HG03108 (cell line): ENCODE results near the gene KCNK4.

Experiments
- ATAC-seq: cut with Tn5 transposase; IDR thresholded peaks from one replicate; pipeline ENCODE4 v1.9.1; 2021; ENCODE audit warnings: moderate library complexity; ENCODE audit not compliant: unreplicated experiment

KCNK4 gene

DNA sequence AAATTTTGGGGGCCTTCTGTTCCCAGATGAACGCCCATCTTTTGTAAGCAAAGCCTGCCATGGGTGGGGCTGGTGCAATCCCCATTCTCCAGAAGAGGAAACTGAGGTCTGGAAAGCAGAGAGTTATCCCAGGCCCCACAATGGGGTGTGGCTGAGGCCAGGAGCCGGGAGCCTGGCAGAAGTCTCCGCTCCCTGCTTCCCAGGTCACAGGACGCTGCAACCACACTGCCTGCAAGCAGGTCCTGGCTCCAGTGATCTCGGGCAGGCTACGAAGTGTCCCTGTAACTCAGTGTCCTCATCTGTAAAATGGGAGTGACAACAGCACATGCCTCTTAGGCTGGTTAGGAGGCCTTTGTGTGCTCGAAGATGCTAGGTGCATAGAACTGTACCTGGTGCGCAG is 38.1 kb upstream of the KCNK4 start:
- ATAC-seq: no peak

DNA sequence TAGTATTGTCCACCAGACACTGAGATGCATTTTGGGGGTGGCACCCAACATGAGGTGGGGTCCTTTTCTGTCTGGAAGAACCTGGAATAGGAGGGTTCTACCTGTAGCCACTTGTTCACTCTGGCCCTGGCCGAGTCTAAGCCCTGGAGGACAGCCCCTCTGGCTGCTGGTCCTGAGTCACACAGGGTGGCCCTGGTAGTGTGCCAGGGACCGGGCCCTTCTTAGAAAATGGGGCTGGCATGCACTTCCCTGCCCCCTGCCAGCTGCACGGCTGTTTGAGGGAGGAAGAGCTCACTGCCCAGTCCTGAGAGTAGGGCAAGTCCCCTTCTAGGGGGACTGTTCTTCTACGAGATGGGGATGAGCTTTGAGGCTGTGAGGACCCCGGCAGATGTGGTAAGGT is 37.6 kb upstream of the KCNK4 start:
- ATAC-seq: no peak

DNA sequence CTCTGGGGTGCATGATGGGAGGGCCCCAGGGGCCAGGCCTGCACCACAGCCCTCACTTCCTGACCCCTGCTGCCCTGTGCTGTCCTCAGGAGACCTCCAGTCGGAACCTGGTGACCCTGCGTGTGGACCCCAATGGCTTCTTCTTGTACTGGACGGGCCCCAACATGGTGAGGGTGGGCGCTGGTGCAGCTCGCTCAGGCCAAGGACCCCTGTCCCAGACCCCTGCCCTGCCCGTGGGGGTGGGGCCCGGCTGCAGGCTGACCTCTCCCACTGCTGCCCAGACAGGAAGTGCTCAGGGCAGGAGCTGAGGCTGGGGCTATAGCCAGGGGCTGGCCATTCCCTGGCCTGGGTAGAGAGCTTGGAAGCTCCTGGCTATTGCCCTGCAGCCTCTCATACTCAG is 36.8 kb upstream of the KCNK4 start:
- ATAC-seq: no peak

DNA sequence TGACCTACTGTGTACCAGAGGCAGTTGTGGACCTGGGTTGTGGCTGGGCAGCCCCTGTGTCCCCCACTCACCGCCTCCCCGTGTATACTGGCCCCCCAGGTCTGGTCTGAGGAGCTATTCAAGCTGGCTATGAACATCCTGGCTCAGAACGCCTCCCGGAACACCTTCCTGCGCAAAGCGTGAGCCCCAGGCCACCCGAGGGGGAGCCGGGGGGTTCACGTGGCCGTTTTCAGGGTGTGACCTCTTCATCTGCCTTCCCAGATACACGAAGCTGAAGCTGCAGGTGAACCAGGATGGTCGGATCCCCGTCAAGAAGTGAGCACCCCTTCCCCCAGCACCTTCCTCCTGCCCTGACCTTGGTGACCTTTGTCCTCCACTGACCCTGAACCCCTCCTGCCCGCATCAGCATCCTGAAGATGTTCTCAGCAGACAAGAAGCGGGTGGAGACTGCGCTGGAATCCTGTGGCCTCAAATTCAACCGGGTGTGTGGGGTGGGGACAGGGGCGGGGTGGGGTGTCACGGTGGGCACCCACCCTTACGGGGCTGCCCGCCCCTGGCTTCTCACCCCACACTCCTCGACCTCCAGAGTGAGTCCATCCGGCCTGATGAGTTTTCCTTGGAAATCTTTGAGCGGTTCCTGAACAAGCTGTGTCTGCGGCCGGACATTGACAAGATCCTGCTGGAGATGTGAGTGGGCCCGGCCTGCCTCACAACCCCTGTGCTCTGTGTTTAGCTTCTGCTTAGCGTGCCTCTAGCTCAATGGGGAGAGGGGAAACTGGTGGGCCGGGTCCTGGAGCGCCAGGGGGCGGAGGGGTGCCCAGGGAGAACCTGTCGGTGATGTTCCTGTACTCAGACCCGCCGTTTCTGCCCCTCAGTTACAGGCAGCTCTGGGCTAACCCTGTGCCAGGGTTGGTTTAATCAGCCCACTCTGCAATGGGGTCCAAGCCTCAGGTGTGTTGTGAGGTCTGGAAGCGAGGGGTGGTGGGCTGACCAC is 35.7 kb upstream of the KCNK4 start:
- ATAC-seq: no peak

DNA sequence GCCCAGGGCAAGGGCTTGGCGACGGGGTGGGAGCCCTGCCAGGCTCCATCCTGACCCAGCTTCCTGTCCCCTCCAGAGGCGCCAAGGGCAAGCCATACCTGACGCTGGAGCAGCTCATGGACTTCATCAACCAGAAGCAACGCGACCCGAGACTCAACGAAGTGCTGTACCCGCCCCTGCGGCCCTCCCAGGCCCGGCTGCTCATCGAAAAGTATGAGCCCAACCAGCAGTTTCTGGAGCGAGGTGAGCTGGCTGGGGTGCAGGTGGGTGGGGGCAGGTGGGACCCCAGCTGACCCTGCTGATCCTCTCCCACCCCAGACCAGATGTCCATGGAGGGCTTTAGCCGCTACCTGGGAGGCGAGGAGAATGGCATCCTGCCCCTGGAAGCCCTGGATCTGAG is 34.8 kb upstream of the KCNK4 start:
- ATAC-seq: no peak

DNA sequence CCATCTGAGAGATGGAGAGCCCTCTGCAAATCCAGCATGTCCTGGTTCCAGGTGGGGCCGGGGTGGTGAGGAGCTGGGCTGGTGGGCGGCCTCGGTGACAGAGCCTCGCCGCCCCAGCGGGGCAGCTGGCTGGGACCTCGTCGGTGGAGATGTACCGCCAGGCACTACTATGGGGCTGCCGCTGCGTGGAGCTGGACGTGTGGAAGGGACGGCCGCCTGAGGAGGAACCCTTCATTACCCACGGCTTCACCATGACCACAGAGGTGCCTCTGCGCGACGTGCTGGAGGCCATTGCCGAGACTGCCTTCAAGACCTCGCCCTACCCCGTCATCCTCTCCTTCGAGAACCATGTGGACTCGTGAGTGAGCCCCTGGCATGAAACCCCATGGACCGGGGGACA is 32.7 kb upstream of the KCNK4 start:
- ATAC-seq: no peak

DNA sequence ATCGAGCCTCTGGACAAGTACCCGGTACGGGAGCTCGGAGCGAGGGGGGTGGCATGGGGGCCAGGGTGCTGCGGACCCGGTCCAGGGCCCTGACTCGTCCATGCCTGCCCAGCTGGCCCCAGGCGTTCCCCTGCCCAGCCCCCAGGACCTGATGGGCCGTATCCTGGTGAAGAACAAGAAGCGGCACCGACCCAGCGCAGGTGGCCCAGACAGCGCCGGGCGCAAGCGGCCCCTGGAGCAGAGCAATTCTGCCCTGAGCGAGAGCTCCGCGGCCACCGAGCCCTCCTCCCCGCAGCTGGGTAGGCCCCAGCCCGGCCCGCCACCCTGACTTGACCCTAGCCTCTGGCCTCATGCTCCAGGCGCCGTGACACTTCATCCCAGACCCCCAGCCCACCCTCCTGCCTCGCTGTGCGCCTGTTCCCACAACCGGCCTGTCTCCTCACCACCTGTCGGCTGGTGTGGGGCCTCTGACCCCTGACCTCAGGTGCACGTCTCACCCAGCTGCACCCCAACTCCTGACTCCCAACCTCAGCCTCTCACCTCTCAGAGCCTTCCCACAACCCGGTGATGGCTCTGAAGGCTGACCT is 32.1 kb upstream of the KCNK4 start:
- ATAC-seq: no peak

DNA sequence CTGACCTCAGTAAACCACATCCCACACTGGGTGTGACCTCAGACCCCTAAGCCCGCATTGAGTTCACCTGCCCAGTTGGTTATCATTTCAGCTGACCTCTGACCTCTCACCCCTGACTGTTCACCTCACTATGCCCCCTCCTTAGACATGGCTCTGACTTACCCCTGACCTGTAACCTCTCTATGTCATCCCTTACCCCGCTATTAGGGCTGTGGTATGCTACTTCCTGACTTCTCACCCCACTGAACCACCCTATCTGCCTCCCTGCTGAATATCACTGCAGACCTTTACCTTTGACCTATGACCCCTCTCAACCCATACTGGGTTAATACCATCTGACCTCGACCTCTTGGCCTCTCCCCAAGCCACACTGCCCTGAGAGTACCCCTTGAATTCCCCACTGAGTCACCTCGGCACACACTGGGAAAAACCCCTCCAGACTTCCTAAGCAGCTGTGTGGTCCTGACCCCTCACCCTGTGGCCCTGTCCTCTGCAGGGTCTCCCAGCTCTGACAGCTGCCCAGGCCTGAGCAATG is 31.5 kb upstream of the KCNK4 start:
- ATAC-seq: no peak

DNA sequence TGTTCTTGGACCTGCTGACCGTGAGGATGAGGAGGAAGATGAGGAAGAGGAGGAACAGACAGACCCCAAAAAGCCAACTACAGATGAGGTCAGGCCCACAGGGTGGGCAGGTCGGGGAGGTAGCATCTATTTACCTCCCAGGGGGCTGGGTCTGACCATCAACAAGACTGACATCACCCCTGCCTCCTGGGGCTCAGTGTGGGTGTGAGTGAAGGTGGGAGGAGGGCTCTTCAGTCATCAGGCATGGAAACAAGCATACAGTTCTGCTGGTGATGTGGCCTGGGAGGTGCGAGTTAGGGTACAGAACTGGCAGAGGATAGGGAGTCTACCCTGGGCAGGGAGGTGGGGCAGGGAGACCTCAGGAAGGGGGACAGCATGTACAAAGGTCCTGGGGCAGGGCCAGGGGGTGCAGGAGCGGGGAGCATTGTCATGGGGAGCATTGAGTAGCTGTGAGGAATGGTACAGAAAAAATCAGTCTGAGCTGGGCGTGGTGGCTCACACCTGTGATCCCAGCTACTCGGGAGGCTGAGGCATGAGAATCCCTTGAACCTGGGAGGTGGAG is 30.9 kb upstream of the KCNK4 start:
- ATAC-seq: no peak

DNA sequence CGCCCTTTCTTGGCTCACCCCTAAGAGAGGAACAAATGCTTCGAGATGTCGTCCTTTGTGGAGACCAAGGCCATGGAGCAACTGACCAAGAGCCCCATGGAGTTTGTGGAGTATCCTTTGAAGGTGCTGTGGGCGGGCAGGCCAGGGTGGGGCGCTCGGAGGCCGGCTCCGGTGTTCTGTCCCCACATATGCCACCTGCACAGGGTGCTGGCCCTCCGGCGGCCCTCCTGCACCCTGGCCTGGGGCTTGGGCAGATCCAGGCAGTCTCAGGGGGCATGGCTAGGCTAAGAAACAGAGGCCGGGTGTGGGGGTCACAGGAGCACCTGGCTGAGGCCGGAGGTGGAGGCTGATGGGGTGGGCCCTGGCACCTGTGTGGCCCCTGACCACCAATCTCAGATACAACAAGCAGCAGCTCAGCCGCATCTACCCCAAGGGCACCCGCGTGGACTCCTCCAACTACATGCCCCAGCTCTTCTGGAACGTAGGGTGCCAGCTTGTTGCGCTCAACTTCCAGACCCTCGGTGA is 29.5 kb upstream of the KCNK4 start:
- ATAC-seq: no peak

DNA sequence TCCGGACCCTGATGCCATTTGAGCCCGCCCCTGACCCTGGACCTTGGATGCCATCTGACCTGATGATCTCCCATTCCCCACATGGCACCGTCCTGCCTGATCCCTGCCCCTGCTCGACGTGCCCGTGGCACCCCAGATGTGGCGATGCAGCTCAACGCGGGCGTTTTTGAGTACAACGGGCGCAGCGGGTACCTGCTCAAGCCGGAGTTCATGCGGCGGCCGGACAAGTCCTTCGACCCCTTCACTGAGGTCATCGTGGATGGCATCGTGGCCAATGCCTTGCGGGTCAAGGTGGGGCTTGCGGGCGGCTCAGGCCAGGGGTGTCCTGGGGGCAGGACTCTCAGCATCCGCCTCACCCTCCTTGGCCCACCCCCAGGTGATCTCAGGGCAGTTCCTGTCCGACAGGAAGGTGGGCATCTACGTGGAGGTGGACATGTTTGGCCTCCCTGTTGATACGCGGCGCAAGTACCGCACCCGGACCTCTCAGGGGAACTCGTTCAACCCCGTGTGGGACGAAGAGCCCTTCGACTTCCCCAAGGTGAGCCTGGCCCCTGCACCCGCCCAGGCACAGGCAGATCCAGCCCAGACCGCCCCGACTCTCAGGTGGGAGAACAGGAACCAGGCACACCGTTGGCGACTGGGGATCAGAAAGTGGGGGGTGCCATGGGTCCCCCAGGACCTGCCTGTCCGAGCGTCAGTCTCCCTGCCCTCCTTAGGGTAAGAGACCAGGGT is 28.7 kb upstream of the KCNK4 start:
- no peak for ATAC-seq

DNA sequence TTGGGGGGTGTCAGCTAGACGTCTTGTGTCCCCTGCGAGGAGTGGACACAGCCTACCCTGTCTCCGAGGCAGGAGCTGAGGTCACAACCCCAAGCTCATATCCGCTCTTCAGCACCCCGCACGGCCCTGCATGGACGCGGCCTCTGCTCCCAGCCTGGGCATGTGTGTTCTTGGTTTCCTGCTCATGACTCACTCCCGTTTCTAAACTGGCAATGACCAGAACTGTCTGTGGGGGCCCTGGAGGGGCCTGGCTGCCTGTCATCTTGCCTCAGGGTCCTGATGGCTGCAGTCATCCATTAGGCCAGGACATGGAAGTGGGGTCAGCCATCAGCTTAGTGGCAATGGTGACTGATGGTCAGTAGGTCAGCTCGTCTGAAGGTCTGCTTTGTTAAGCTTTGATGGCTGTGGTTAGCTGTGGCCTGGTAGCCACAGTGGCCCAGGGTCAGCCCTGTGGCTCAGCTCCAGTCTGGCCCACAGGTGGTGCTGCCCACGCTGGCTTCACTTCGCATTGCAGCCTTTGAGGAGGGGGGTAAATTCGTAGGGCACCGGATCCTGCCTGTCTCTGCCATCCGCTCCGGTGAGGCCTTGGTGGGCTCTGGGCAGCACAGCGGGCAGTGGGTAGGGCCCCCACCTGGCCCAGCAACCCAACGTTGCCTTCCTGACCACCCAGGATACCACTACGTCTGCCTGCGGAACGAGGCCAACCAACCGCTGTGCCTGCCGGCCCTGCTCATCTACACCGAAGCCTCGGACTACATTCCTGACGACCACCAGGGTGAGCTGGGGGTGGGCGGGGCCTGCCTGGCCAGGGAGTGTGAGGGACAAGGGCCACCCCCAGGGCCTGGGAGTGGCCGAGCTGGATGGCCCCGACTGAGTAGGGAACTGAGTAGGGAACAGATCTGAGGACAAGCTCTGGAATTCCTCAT is 27.8 kb upstream of the KCNK4 start:
- no peak for ATAC-seq

DNA sequence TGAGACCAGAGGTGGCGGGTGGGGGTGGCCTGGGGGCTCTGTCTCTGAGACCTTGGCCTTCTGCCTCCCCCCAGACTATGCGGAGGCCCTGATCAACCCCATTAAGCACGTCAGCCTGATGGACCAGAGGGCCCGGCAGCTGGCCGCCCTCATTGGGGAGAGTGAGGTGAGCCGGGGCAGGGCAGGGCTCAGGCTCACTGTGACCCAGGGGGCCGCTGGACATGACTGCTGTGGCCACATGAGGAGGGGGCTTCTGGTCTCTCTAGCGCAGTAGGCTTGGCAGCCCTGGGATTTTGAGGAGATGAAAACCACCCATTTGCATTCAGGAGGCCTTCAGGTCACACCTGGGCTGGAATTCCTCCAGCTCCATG is 27.2 kb upstream of the KCNK4 start:
- no peak for ATAC-seq

DNA sequence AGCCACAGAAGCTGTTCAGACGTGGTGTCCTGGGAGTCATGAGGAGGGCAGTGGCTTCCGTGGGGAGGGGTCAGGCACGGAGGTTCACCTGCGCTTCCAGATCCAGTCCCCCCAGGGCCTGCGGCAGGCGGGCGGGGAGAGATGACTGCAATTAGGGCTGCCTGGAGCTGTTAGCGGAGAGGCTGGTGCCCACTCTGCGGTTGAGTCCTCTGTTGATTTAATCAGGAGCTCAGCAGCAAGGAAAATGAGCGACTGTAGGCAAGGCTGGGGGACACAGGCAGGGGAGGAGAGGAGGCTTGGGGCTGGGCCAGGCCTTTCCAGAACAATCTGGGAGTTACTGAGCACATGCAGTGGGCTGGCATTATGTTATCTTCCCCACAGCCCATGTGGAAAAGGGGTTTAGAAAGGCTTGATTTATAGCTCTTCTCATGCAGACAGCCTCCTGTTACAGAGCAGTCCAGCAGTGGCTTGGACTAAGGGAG is 26.7 kb upstream of the KCNK4 start:
- no peak for ATAC-seq

DNA sequence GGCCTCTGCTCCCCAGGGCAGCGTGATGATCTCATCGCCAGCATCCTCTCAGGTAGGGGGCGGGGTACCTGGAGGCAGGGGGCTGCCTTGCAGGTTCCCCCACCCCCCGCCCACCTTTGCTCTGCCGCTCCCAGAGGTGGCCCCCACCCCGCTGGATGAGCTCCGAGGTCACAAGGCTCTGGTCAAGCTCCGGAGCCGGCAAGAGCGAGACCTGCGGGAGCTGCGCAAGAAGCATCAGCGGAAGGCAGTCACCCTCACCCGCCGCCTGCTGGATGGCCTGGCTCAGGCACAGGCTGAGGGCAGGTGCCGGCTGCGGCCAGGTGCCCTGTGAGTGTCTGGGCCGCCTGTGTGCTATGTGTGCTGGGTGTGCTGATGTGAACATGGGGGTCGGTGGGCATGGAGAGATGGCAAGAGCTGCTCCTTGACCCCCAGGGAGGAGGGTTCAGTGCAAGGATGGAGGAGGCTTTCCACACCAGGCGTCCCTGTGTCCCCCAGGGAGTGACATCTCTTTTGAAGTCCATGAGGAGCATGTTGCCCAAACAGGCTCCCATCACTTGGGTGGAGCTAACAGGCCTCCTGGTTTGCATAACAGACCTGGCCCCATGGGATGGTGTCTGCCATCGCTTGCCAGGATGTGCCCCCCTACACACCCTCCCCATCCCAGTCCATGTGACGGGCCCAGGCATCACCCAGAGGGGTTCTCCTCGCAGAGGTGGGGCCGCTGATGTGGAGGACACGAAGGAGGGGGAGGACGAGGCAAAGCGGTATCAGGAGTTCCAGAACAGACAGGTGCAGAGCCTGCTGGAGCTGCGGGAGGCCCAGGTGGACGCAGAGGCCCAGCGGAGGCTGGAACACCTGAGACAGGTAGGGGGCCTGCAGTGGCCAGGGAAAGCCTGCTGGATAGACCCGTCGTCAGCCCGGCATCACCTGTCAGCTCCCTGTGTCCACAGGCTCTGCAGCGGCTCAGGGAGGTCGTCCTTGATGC is 25.6 kb upstream of the KCNK4 start:
- no peak for ATAC-seq

DNA sequence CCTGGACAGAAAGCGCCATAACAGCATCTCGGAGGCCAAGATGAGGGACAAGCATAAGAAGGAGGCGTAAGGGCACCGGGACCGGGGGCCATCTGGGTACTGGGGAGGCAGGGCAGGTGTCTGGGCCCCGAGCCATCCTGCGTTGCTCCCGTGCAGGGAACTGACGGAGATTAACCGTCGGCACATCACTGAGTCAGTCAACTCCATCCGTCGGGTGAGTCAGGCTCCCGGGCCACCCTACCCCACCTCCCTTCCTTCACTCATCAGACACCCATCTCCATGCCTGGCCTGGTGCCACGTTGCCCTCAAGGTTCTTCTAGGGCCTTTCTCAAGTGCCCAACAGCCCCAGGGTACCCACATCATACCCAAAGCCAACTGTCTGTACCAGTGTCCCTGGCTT is 24.8 kb upstream of the KCNK4 start:
- ATAC-seq: no peak

DNA sequence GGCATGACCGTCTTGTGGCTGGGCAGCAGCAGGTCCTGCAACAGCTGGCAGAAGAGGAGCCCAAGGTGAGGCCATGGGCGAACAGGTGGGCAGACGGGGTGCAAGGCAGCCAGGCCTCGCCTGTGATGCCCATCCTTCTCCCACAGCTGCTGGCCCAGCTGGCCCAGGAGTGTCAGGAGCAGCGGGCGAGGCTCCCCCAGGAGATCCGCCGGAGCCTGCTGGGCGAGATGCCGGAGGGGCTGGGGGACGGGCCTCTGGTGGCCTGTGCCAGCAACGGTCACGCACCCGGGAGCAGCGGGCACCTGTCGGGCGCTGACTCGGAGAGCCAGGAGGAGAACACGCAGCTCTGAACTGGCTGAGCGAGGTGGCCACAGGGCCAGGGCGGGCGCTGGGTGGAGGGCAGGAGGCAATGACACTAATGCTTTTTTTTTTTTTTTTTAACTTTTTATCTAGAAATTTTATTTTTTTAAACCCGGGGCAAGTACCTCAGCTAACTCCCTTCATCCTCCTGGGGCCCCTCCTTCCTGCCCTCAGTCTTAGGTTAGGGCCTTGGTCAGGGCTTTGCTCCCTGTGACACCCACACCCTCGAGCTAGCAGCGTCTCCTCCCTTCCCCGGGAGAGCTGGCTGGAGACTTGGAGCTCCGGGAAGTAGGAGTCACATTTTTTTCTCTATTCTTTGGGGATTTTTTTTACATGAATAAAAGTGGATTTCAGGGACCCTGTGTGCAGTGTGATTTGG is 23.7 kb upstream of the KCNK4 start:
- ATAC-seq: no peak
